Fibroblast of peridontal ligament (primary cell): Measurements from ENCODE around the gene ZNF322.

Experiments
- DNase-seq: peaks from one replicate; pipeline ENCODE4 v3.0.0-alpha.2; 2010; ENCODE audit errors: extremely low read depth

The ZNF322 gene

GRCh38 chr6:26588965-26589364 lies 70.6 kb downstream of the ZNF322 start:
- no peak for DNase-seq
